CD4-positive, alpha-beta T cell treated with Interleukin-15 for 1 hour (primary cell): Measurements from ENCODE around the gene OR52D1.

Experiments
- DNase-seq: peaks from one replicate; pipeline ENCODE4 v3.0.0-alpha.2; 2020

OR52D1 gene

GRCh38 chr11:5488385-5488784 lies at the start of gene OR52D1:
Gene OR52D1, plus strand, starts transcription at chr11:5488685. Its CDS starts 22 bp downstream, at chr11:5488707.
- no peak for DNase-seq

GRCh38 chr11:5441414-5441813 lies 47.1 kb upstream of the OR52D1 start, which contains the start of gene OR51I1:
Gene OR51I1, minus strand, starts transcription at chr11:5441514. Its CDS starts 0 bp downstream, at chr11:5441514.
- no peak for DNase-seq

GRCh38 chr11:5443835-5444393 lies 44.6 kb upstream of the OR52D1 start:
- no peak for DNase-seq

- no peak for DNase-seq
These were observed 39.5 kb upstream of the OR52D1 start, which contains the start of gene OR51I2 for GRCh38 chr11:5449023-5449422. Gene OR51I2, plus strand, starts transcription at chr11:5449323. Its CDS starts 4,166 bp downstream, at chr11:5453489.

GRCh38 chr11:5449432-5449831 lies 39.1 kb upstream of the OR52D1 start:
- DNase-seq = no peak

GRCh38 chr11:5460983-5461621 lies 27.4 kb upstream of the OR52D1 start:
- no peak for DNase-seq

GRCh38 chr11:5467527-5467926 lies 21.0 kb upstream of the OR52D1 start:
- DNase-seq = no peak

- DNase-seq = no peak
These were observed 14.6 kb upstream of the OR52D1 start for GRCh38 chr11:5473921-5474320.

- peak; percentile 22 for DNase-seq
These were observed 12.2 kb upstream of the OR52D1 start for GRCh38 chr11:5476186-5476819.

GRCh38 chr11:5486003-5486402 lies 2.5 kb upstream of the OR52D1 start:
- DNase-seq = no peak

- no peak for DNase-seq
These were observed 2.1 kb upstream of the OR52D1 start for GRCh38 chr11:5486421-5486820.

- DNase-seq = no peak
These were observed 414 bp downstream of the OR52D1 start for GRCh38 chr11:5488798-5489399.

- DNase-seq = no peak
These were observed 1.3 kb downstream of the OR52D1 start for GRCh38 chr11:5489576-5490357.

- DNase-seq = no peak
These were observed 11.2 kb downstream of the OR52D1 start for GRCh38 chr11:5499671-5500070.

GRCh38 chr11:5500393-5500801 lies 11.9 kb downstream of the OR52D1 start:
- no peak for DNase-seq

- DNase-seq = no peak
These were observed 16.0 kb downstream of the OR52D1 start for GRCh38 chr11:5504403-5504921.

- no peak for DNase-seq
These were observed 17.0 kb downstream of the OR52D1 start for GRCh38 chr11:5505363-5506048.

GRCh38 chr11:5507177-5507932 lies 18.9 kb downstream of the OR52D1 start:
- DNase-seq = no peak

- DNase-seq = no peak
These were observed 19.4 kb downstream of the OR52D1 start for GRCh38 chr11:5507933-5508305.

GRCh38 chr11:5508605-5509004 lies 20.1 kb downstream of the OR52D1 start:
- DNase-seq = no peak

- no peak for DNase-seq
These were observed 21.3 kb downstream of the OR52D1 start, which contains the start of gene UBQLN3 for GRCh38 chr11:5509803-5510202. Gene UBQLN3, minus strand, starts transcription at chr11:5509957. Its CDS starts 399 bp downstream, at chr11:5509558.
